DMS53 treated with DMSO at 0.1 percent for 48 hours (cell line): Measurements from ENCODE around the gene OR2V2.
"Not testable (repeated sequence)": the region's sequence is repeated elsewhere in the genome, so short reads cannot be mapped to it uniquely, and the experiment has no call there.

Experiments used
- DNase-seq: peaks from one replicate; lab custom pipeline; 2025; ENCODE audit not compliant: unreplicated experiment; lab: John Stamatoyannopoulos, UW

Gene OR2V2

GRCh38 chr5:181114844-181115778 is 32.3 kb upstream of the OR2V2 start:
- no peak for DNase-seq

- no peak for DNase-seq
Measured at GRCh38 chr5:181118369-181118768, 29.0 kb upstream of the OR2V2 start.

DNA sequence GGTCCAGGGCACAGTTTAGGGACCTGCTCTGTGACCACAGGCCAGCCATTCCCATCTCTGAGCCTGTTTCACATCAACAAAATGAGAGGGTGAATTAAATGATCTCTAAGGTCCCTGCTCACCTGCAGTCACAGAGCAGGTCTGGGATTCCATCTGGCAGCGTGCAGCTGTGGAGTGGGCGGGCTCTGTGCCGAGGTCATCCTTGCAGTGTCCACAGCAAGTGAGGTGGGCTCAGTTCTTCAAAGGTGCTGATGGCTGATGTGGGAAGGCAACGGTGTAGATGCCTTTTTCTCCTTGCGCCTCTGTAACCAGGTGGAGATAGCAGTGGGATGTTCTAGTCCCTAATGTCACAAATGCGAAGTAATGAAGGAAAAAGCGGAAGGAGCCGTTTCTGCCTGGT is 28.3 kb upstream of the OR2V2 start:
- DNase-seq, result no peak

GRCh38 chr5:181120306-181120705 is 27.1 kb upstream of the OR2V2 start:
- DNase-seq, result no peak

DNA sequence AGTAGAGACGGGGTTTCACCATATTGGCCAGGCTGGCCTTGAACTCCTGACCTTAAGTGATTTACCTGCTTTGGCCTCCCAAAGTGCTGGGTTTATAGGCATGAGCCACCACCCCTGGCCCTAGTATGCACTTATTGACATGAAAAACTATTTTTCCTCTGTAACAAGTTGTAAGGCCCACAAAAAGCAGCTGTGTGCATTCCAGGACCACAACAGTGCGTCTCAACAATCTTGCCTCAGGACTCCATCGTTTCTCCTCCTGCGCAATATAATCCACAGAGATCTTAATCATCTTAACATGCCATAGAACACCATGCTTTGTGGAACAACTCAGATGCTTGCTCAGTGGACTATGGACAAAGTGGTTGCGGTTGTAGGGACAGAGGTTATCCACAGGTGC is 26.6 kb upstream of the OR2V2 start:
- no peak for DNase-seq

DNA sequence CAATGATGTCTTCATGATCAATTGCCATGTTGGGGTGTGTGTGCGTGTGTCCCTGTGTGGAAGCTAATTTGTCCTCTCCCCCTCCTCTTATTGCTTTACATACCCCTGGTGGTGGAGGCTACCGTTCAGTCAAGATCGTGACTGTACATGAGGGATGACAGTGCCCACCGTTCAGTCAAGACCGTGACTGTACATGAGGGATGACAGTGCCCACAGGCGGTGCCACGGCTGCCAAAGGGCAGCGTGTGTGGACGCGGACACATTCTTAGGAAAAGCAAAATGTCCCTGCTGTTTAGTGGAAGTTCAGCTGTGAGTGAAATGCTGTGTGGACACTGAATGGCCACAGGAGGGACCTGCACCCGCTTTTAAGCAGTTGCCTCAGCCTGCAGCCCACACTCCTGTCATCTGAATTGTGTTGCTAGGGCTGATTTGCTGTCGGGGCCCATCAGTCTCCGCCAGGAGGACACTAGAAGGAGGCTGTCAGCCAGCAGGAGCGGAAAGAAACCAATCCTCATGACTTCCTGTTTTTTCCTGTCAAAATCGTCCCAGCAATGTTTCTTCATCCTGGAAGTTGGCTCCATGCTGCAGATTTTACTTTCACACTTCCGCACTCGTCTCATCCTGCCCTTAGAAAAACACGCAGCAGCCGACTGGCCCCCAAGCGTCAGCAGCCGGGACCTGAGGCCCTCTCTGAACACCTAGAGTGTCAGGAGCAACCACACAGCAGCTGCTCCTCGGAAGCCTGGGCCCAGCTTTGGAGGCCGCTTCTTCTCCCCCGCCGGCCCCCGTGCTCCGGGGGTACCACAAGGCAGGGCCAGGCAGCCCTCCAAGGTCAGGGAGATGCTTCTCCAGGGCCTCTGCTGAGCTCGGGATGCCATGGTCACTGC is 25.5 kb upstream of the OR2V2 start:
- DNase-seq, result no peak

DNA sequence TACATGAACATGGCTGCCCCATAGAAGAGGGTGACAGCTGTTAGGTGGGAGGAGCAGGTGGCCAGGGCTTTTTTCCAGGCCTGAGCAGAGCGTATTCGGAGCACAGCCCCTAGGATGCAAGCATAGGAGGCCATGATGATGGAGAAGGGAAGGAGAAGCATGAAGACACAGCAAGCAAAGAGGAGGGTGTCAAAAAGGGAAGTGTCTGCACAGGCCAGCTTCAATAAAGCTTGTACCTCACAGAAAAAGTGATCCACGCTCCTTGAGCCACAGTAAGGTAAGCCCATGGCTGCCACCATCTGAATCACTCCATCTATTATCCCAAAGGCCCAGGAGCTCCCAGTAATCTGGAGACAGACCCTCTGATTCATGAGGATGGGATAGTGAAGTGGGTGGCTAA is 22.9 kb upstream of the OR2V2 start:
- DNase-seq, result no peak

DNA sequence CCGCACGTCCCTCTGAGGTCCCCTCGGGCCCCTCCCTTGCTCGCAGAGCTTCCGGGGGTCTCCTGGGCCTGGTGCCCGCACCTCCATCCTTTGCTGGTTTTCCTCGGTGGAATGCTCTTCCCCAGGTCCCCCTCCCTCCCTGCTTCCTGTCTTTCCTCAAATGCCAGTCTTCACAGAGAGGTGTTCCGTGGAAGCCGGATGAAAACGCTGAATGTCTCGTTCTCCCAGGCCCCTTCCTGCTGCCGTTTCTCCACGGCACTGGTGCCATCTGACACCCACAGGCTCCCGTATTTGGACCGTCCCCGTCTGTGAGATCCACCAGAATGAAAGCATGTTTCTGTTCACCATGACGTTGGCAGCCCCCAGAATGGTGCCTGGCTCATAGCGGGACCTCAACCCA is 20.5 kb upstream of the OR2V2 start:
- DNase-seq, result no peak

DNA sequence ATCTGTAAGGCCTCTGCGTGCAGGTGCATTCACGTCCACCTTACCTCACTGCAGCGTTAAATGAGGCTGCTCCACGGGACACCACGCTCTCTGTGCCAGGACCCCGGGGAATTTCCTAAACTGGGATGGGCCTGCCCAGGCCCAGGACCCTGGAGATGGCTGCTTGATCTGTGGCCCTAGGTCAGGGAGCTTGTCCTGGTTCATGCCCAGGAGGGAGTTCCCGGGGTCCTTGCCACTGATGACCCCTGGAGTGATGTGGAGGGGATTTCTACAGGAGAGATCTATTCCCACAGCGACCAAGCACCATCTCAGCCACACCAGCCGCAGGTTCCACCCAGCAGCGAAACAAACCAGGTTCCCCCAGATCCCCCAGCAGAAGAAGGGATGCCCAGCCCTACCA is 19.9 kb upstream of the OR2V2 start:
- DNase-seq, result no peak

DNA sequence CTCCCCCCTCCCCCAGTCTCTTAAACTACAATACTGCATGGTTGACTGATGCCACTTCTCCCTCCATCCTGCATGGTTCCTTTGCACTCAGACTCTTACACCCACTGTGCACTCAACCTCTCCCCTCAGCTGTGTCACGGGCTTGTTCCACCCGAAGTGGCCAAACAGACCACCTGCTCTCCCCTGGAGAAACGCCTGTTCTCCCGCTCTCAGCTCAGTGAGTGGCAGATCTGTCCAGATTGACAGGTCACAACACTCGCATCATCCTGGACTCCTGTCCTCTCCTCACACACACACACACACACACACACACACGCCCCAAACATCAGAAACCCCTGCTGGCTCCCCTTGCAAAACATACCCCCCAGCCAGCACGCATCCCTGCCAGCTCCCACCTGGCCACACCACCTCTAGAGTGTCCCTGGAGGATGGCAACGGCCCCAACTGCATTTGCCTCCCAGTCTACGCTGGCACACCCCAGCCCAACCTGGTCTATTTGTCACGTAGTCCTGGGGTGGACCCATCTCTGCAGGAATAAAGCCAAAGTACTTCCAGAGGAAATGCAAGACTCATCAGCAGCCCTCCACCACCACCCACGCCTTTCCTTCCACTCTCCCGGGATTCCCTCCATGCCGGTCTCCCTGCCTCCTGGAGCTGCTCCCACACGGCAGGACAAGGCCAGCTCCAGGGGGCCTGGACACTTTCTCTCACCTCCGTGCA is 19.3 kb upstream of the OR2V2 start:
- no peak for DNase-seq

DNA sequence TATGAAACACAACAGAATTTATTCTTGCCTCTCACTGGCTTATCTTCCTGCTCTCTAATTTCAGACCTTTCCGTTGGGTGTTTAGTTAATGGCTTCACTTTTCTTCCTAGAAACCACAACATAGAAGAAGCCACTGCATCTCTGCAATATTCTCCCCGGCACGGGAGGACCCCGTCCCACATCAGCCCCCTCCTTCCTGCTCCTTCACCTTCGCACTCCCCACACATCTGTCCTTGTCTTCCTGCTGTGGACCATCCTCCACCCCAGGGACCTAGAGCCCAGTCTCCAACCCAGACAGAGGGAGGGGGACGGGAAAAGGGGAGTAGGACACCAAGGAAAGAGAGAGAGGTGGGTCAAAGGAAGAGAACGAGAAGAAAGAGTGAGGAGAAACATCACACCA is 17.8 kb upstream of the OR2V2 start:
- no peak for DNase-seq

GRCh38 chr5:181130081-181130480 is 17.3 kb upstream of the OR2V2 start:
- DNase-seq, result not testable (repeated sequence)

DNA sequence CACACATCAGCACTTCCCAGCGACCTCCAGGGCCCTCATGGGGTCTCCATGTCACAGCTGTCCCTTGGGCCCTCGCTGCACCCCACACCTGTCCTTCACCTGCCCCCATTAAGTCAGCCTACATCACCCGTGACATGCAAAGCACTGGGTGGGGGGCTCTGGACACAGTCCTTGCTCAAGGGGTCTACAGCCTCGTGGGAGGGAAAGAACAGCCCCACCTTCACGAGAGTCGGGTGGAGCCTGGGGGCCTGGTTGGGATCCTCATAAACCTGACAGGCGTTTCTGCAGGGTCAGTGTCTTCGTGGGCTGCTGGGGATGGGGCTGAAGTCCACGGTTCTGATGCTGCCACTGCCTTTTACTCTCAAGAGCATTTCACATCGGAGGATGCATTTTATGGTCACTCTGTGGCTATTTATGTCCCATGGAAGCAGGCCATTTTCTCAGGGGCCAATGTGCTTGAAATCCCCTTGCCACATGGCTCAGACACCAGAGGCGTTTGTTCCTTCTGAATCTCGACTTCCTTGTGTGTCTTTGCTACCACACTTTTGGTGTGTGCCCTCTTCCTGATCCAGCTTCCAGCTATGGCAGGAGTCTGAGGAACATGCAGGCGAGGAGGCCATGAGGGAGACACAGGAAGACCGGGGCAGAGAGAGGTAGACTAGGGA is 16.4 kb upstream of the OR2V2 start, which contains the start of gene OR2V1:
Gene OR2V1, minus strand, starts transcription at position 338 of the 665 bp plus-strand sequence. CDS start 5,865 bp downstream, outside the sequence.
- no peak for DNase-seq

DNA sequence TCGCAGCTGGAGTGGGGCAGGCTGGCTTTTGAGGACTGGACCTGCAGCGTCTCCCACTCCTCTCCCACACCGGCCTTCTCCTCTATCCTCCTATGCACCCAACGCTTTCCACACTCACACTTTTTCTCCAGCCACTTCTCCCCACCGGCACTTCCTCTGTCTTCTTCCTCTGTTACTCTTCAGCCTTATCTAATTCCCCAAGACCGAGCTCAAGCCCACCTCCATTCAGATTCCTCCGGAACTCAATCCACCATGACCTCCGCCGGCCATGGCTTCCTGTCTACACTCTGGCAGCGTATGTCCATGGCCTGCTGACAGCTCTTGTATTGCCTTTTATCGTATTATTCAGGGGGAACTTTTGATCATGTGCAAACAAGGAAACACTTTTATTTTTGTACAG is 15.9 kb upstream of the OR2V2 start:
- no peak for DNase-seq

DNA sequence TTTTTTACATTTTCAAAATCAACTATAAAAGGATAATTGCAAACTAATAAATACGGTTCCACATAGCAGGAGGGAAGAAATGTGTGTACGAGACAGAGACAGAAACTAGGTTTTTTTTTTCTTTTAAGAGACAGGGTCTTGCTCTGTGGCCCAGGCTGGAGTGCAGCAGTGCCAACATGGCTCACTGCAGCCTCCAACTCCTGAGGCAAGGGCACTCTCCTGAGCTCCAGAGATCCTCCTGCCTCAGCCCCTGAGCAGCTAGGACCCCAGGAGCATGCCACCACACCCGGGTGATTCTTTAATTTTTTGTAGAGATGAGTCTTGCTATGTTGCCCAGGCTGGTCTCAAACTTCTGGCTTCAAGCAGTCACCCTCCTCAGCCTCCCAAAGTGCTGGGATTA is 14.3 kb upstream of the OR2V2 start:
- no peak for DNase-seq

DNA sequence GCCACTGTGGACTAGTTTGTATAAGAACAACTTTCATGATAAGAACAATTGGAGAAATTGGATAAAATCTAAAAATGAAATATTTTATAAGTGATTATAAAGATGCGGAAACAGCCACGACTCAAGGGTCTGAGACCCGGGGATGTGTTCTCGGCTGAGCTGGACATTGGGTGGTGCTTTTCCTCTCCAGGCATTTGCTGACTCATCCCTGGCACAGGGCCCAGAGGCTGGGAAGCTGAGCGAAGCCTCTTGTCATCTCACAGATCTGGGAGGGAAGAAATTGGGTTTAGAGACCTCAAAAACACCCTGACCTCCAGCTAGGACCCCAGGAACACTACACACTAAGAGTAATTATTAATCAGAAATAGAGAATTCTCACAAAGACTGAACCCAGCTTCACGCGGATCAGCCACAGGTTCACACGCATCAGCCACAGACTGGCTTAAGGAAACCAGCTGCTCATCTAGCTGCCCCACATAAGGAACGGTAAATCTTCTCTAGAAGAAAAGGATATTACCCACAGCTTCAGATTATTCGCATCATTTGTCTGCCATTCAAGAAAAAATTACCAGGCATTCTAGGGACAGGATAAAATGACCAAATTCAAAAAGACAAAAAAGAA is 13.7 kb upstream of the OR2V2 start:
- no peak for DNase-seq

- DNase-seq, result no peak
Measured at GRCh38 chr5:181134259-181134658, 13.1 kb upstream of the OR2V2 start.

GRCh38 chr5:181136361-181136955 is 10.9 kb upstream of the OR2V2 start:
- no peak for DNase-seq

DNA sequence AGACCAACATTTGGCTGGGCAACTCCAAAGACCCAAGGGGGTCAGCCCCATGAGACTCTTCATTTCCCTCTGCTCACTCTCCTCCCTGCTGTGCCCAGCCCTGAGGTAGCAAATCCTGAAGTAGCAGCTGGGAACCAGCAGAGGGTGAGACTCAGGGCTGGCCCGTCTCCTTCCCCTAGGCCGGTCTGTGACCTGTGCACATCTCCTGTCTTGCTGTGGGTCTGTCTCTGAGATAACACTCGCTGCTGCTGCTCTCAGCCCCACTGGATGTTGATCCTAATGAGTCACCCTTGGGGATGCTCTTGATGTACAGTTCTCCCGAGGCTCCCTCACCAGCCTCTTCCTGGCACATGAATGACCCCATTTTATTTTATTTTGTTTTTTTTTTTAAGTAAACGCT is 9.1 kb upstream of the OR2V2 start:
- DNase-seq, result no peak

DNA sequence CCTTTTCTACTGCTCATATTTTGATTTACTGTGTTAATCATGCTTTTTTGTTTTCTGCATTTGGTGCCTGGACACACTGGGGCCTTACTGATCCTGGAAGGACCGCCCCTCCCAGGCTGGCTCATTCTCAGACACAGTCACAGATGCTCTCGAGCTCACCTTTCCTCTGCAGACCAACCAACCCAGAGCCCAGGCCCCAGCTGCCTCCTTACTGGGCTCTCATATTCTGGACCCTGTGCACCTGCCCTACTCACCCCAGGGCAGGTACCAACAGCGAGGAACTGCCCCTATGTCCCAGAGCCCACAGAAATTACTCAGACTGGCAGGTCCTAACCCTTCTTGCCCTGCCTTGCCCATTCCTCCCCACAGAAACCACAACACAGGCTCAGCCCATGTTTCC is 6.6 kb upstream of the OR2V2 start:
- no peak for DNase-seq
